Activated T-helper 1 cell treated with Interleukin-2 at 50 U/mL for 16 hours (primary cell): Measurements from ENCODE around the gene INPP5D.

Experiments
- DNase-seq: peaks from one replicate; pipeline ENCODE4 v3.0.0-alpha.2; 2020; ENCODE audit warnings: low read depth

The INPP5D gene

DNA sequence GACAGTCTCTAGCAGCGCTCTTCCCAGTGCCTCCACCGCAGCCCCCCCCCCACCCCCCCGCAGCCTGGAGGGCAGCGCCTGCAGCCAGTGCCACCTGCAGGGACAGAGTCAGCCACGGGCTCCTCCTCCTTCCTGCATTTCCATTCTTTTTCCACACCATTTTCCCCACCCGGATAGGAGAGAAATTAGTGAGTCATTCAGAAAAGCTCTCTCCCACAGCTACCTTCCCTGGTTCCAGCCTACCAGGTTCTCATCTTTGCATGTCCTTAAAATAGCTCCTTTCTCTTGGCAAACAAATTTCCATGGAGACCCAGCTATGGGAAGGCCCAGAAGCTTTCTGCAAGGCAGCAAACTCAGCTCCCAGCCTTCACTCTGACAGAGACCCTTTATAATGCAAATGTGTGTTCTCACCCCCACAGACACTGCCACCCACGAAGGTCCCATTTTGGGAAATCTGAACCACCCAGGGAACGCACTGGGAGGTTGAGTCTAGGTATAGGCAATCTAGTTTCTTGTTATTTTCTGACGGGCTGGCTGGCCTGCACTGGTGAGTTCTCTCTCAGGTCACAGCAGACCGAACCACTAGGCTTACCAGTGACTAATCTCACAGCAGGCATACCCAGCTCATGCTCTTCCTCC is 149.5 kb downstream of the INPP5D start:
- DNase-seq = no peak

- DNase-seq = no peak
Observed at GRCh38 chr2:233210281-233210680, 150.1 kb downstream of the INPP5D start.

- no peak for DNase-seq
Observed at GRCh38 chr2:233210843-233211547, 150.9 kb downstream of the INPP5D start.

DNA sequence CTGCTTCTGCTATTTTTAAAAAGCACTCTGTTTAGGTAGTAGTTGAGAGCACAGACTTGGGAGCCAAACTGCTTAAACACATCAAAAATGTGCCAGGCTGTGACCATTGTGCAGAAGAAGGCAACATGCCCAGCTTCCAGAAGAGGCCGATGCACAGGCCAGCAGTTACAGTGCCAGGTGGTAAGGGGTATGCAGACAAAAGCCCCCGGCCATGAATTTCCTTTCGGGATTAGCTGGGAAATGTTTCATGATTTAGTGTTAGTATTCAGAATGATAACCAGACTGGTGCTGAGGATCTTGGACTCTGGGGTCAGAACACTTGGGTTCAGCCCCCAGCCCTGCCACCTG is 151.4 kb downstream of the INPP5D start:
- no peak for DNase-seq

GRCh38 chr2:233213011-233213410 is 152.9 kb downstream of the INPP5D start:
- no peak for DNase-seq

- DNase-seq = no peak
Observed at GRCh38 chr2:233213975-233214374, 153.8 kb downstream of the INPP5D start.

- no peak for DNase-seq
Observed at GRCh38 chr2:233217892-233218377, 157.8 kb downstream of the INPP5D start.

GRCh38 chr2:233218836-233219235 is 158.7 kb downstream of the INPP5D start:
- DNase-seq = no peak

DNA sequence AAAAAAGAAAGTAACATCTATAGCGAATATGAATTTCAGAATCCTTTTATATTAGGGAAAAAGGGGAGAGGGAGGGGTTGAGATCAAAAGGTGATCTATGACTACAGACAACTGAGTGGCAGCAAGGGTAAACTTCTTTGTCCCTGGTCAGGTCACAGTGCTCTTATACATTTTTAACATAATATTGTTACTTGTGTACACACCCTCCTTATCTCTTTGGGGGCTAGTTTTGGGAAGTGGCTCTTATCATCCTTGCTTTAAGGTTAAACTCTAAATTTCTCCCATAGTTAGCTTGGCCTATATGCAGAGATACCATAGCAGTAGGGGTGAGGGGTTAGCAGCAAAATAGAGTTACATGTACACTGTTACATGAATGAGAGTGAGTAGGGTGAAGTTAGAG is 159.7 kb downstream of the INPP5D start:
- DNase-seq = no peak

- no peak for DNase-seq
Observed at GRCh38 chr2:233221378-233222063, 161.4 kb downstream of the INPP5D start.

- DNase-seq = no peak
Observed at GRCh38 chr2:233223059-233223894, 163.1 kb downstream of the INPP5D start.

DNA sequence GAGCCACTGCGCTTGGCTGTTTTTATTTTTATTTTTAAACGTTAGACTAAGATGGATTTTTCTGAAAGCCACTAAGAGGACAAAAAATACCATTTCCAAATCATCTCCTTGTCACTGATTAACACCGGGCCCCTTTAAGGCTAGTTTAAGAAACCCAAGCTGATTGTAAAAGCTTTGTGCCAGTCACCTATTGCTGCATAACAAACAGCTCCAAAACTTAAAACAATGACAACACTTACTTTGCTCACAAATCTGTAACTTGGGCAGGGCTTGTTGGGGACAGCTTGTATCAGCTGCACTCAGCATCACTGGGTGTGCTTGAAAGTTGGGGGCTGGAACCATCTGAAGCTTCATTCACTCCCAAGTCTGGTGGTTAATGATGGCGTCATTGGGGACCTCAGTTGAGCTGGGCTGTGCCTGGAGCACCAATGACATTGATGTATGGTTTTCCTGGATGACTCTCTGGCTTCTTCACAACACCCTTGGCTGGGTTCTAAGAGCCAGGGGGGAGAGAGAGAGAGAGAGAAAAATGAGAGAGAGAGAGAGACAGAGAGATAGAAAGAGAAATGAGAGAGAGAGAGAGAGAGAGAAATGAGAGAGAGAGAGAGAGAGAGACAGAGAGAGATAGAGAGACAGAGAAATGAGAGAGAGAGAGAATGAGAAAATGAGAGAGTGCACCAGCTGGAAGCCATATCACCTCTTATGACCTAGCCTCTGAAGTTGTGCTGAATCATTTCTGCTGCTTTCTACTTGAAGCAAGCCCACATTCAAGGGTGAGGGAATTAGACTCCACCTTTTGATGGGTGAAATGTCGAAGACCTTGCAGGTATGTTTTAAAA is 165.3 kb downstream of the INPP5D start:
- no peak for DNase-seq

DNA sequence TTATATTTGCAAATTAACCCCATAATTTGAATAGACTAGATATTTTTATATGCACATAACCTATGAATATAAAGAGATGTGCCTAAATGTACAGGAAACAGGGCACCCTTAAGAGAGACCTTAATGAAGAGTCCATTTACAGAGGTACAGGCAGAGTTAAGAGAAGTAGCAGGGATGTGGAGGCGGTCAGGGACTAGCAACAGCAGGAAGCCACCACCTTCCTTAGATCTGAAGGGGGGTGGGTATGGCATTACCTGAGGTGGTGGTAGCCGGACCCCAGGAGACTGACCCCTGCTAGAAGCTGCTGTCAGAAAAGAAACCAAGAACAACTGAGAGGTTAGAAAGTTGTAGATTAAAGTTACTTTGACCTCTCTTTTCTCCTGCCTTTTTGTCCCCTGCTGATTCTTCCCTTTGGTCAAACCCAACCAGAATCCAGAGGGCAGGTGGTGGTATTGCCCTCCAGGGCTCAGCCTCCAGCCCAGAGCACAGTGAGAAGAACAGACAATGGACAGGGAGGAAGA is 166.4 kb downstream of the INPP5D start:
- no peak for DNase-seq

GRCh38 chr2:233227346-233227978 is 167.3 kb downstream of the INPP5D start:
- DNase-seq = no peak

DNA sequence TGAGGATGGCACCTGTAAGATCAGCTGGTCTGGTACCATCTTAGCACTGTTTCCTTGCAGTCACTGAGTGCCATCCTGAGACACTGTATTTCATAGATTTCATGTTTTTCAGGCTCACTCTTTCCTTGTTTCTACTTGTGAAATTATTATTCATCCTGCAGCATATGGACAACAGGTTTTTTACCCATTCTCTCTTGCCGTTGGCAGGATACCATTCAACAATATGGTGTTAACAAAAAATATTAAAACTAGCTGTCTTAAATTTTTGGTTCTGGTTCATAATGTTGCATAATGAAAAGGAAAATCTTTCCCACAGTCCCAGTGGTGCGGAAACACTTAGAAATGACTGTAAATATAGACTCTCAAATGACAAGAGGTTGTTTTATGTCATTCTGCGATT is 168.2 kb downstream of the INPP5D start:
- no peak for DNase-seq

DNA sequence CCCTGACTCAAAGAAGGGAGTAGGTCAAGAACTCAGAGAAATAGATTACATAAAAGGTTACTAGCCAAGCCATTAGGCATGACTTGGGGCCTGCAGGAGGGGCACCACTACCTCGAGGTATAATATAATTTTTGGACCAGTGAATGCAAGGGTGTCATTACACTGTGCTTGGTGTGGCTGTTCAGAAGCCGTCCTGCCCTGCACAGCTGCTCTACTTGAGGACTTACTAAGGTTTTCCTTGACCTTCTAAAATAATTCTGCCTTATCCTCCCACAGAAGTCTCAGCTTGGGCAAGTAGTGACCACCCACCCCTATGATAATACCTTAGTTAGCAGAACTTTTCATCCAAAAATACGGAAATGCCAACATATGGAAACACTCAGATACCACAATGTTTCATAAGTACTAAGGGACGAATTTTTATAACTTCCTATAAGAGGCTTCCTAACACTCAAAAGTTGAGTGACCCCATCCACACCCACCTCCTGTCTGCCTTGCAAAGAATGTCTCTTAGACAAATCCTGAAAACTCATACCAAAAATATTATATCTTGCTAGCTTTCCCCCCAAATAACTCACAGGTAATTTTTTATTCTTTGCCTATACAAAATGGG is 173.6 kb downstream of the INPP5D start:
- no peak for DNase-seq

DNA sequence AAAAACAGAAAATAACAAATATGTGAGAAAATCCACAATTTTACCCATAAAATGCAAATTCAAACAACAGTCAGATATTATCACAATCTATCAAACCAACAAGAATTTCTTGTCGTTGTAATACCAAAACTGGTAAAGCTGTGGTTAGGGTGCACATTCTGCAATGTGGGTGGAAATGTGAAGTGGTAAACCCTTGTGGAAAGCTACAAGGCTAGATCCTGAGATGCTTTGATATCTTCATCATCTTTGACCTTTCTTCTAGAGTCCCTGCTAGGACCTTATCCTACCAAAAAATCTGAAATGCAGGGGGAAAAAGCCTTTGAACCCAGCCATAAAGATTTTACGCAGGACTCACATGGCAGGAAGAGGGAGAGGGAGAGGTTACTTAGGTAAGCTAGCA is 174.1 kb downstream of the INPP5D start:
- DNase-seq = no peak

DNA sequence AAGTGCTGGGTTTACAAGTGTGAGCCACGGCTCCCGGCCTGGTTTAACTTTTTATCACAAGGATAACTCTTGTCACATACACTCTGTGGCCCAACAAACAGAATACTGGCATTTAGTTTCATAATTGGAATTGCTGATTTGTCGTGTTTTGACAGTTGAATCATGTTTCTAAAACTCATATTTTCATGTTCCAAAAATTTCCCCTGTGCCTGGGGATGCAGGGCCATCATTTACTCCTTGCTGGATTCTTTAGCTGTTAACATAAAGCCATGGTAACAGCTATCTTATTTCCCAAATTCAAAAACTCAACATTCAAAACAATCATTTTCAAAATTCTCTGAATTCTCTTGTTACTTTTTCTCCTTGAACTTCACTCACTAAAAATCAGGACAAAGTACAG is 174.9 kb downstream of the INPP5D start:
- no peak for DNase-seq

GRCh38 chr2:233235977-233236376 is 175.8 kb downstream of the INPP5D start:
- no peak for DNase-seq
